Measurements from ENCODE around the gene SELENOO.

SELENOO gene

DNA sequence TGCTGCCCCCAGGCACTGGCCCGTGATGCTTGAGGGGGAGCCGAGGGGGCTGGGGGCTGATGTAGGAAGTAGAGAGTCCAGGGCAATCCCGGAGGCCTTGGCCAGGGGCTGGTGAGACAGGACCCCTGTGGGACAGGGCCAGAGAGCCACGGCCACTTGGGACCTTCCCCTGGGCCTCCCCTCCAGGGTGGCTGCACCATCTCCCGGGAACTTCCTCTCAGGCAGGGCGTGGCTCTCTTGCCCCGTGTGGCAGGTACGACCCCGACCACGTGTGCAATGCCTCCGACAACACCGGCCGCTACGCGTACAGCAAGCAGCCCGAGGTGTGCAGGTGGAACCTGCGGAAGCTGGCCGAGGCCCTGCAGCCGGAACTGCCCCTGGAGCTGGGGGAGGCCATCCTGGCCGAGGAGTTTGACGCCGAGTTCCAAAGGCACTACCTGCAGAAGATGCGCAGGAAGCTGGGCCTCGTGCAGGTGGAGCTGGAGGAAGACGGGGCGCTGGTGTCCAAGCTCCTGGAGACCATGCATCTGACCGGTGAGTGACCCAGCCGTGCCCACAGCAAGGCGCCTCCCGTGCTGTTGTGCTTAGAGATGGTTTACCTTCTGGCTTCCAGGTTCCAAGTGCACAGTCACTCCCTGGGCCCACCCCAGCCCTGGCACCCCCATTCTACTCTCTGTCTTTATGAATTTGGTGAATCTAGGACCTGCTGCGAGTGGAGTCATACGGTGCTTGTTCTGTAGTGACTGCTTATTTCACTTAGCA is 9.7 kb downstream of the SELENOO start:
- DNase-seq: peak in 1 of 10 donors; percentile 80
- intact Hi-C loops (cut with DNase I): loop anchor here (2.0 kb wide), 1 partner anchor 64 kb away; no protein-coding TSS in a partner anchor

DNA sequence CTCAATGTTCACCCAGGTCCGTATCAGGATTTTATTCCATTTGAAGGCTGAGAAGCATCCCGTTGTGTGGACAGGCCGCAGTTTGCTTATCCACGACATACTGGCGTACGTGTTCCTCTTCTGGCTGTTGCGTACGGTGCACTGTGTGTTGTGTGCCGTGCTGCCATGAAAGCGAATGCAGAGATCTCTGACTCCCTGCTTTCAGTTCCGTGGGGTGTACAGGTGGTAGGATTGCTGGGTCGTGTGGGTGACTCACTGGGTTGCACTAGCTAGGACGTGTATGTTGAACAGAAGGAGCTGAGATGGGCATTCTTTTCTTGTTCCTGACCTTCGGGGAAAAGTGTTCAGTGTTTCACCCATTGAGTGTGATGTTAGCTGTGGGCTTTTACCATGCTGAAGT is 10.3 kb downstream of the SELENOO start:
- no peak for DNase-seq
- intact Hi-C loops (cut with DNase I): loop anchor here (2.0 kb wide), 1 partner anchor 64 kb away; no protein-coding TSS in a partner anchor

DNA sequence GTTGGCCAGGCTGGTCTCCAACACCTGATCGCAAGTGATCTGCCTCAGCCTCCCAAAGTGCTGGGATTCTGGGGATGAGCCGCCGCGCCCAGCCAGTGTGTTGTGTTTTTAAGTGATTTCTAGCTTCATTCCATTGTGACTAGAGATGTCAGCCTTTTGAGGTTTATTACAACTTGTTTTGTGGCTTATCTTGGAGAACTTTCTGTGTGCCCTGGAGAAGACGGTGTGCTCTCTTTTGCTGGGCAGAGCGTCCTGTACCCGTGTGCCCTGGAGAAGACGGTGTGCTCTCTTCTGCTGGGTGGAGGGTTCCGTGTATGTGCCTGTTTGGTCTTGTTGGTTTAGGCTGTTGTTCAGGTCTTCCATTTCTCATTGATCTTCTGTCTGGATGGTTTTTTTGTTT is 12.5 kb downstream of the SELENOO start:
- intact Hi-C loops (cut with DNase I): no loop called here
- no peak for DNase-seq

DNA sequence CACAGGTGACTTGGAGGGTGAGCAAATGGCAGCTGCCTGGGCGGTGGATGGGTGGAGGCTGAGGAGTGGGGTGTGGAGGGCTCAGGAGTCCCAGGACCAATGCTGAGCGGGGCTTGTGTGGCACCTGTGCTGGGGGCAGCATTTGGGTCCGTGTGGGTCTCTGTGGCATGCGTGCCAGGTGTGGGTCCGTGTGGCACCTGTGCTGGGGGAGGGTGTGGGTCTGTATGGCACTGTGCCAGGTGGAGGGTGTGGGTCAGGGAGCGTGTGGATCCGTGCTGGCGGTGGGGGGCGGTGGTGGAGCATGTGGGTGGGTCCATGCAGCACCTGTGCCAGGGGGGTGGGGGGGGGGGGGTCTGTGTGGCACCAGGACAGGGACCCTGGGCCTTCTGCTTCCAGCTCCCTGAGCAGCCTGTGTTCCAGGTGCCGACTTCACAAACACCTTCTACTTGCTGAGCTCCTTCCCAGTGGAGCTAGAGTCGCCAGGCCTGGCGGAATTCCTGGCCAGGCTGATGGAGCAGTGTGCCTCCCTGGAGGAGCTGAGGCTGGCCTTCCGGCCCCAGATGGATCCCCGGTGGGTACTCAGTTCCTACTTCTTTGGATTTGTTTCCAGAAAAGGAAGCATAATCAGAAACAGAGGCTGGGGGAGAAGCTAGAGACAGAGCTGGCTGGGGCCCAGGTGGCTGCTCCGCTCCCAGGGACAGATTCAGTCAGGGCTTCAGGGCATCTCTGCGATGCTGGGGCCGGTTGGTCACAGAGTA is 14.7 kb downstream of the SELENOO start:
- DNase-seq: peak in 1 of 10 donors; percentile 78
- intact Hi-C loops (cut with DNase I): no loop called here

DNA sequence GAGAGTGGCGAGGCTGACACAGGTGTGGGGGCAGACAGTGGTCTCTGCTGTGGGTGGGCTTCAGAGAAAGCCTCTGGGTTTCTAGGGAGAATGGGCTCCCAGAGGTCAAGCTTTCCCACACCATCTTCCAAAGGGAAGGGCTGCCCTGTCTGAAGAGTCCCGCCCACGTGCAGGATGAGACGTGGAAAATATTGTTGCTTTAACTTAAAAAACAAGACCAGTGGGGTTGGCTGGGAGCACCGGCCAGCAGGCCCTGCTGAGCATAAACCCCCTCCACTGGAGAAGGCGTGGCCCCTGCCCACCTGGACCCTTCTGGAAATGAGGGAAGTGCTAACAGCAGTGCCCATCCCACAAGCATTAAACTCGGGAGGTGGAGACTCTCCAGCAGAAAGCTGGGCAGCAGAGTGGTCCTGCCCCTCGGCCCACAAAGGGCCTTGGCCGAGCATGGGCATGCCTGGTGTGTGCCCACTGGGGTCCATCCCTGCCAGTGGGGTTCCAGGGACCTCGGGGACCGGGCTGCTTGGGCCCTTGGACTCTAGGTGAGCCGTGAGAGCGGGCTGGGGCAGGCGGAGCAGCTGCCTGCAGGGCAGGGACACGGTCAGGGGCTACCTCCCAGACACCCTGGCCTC is 15.4 kb downstream of the SELENOO start:
- intact Hi-C loops (cut with DNase I): no loop called here
- no peak for DNase-seq

DNA sequence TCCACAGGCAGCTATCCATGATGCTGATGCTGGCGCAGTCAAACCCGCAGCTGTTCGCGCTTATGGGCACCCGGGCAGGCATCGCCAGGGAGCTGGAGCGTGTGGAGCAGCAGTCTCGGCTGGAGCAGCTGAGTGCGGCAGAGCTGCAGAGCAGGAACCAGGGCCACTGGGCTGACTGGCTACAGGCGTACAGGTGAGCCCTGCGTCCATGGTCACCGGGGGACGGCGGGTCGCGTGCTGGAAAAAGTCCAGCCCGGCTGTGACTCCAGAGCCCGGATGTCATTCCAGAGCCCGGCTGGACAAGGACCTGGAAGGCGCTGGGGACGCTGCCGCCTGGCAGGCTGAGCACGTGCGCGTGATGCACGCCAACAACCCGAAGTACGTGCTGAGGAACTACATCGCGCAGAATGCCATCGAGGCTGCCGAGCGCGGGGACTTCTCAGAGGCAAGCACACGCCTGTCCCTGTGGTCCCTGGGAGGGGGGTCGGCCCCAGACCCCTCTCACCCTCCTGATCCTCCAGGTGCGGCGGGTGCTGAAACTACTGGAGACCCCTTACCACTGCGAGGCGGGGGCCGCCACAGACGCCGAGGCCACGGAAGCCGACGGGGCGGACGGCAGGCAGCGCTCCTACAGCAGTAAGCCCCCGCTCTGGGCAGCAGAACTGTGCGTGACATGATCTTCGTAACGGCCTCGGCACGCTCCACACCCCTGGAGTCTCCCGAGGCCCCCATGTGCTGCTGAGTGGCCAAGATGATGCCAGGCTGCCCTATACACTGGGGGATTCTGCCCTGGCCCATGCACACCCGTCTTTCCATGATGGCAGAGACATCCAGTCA is 16.1 kb downstream of the SELENOO start:
- peak in 1 of 10 donors; percentile 86 for DNase-seq
- intact Hi-C loops (cut with DNase I): no loop called here

DNA sequence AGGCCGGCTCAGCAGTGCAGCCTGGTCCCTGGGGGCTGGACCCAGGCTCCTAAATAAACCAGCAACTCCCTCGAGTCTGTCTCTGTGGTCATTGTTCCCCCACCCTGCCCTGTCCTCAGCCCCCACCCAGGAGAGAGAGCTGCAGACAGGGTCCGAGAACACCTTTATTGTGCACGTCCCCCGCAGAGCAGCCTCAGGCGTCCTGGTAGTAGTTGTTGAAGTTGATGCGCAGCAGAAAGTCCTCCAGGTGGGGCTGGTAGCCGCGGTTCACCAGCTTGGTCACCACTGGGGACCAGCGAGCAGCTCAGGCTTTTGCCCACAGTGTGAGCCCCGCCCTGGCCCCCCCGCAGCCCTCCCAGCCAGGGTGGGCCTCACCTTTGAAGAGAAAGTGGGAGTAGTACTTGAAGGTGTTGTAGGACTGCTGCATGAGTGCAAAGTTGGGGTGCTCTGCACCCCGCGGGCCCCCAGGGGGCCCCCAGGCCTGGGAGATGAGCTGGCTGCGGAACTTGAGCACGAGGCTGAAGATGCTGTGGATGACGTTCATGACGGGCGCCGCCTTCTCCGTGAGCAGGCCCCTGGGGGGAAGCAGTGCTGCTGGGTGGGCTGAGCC is 16.8 kb downstream of the SELENOO start:
- peak in 1 of 10 donors; percentile 79 for DNase-seq
- intact Hi-C loops (cut with DNase I): no loop called here

DNA sequence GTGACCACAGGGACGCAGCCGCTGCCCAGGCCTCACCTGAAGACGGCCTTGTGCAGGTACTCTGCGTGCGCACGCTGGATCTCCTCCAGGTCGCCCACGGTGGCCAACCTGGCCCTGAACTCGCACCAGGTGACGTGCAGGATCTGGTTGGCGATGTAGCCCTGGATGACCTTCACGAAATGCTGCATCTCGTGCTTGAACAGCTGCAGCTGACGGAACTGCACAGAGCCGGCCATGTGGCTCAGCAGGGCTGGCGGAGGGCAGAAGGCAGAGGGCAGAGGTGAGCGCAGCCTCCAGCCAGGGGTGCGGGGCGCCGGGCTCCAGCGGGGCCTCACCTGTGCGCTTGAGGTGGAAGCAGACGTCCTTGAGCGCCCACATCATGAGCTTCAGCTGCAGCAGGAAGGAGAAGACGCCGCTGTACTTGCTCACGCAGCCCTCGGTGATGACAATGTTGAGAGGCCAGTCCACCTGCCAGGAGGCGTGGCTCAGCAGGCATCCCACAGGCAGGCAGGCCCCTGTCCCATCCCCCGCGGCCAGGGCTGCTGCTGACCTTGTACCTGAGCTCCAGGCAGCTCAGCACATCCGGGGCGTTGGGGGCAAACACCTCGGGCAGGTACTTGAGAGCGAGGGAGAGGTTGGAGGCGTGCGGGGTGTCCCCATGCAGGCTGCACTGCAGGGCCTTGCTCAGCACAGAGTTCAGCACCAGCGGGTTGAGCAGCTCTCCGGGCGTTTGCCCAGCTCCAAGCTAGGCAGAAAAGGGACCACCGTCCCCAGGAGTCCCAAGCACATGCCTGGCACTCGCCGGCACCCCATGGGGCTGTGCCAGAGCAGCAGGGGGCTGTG is 17.6 kb downstream of the SELENOO start:
- intact Hi-C loops (cut with DNase I): no loop called here
- peak in 2 of 10 donors; percentile 67 to 84 for DNase-seq

DNA sequence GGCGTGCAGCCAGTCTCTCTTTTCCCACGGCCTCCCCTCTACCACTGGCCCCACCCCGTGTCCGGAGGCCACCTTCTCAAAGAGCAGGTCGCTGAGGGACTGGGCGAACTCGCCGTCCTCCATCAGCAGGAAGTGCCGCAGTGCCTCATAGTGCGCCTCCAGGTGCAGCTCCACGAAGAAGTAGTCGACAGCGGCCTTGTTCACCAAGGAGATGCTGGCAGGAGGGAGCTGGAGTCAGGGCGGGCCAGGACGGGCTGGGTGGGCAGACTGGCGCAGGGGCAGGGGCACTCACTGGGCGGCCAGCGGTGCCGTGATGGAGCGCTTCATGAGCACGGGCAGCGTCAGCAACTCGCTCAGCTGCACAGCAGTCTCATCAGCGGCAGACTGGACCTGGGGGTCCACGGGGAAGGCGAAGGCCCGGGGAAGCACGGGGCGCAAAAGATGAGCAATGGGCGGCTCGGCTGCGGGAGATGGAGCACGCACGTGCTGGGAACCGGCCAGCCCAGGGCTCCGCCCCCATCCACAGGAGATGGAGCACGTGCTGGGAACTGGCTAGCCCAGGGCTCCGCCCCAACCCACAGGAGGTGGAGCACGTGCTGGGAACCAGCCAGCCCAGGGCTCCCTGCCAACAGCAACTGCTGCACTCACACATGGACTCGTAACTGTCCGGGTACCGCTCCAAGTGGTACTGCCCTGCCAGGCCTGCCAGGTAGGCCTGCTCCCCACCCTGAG is 18.4 kb downstream of the SELENOO start:
- intact Hi-C loops (cut with DNase I): no loop called here
- DNase-seq: peak in 6 of 10 donors; percentile 49 to 93 (median 76)

DNA sequence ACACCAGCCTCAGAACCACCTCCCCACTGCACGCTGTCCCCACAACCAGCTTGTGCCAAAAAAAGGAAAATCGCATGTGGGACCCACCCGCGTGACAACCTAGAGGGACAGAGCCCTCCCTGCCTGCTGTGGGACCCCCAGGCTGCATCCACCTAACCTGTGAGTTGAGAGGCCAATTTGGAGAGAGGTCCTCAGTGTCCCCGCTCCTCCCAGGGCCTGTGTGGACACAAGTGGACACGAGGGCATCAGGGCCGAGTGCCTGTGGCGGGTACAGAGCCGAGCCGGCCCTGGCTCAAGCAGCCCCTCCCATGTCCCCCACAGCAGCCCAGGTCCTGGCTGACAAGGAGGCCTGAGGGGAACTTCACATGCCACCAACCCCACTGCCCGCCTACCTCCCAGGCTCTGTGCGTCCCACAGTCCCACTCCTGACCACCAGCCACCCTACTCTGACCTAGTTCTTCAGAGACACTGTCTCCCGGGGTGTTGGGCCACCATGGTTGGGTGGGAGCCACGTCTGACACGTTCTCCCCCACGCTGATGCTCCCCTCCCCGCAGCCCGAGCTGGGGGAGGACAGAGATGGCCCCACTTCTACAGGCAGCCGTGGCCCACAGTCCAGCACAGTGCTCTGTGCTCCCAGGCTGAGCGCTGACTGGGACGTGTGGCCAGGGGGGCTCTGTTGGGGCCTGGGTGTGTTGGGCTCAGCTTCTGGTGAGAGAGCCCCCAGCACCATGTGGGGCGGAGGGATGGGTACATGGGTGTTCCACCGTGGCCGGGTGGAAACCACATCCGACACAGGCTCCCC is 19.2 kb downstream of the SELENOO start:
- intact Hi-C loops (cut with DNase I): no loop called here

DNA sequence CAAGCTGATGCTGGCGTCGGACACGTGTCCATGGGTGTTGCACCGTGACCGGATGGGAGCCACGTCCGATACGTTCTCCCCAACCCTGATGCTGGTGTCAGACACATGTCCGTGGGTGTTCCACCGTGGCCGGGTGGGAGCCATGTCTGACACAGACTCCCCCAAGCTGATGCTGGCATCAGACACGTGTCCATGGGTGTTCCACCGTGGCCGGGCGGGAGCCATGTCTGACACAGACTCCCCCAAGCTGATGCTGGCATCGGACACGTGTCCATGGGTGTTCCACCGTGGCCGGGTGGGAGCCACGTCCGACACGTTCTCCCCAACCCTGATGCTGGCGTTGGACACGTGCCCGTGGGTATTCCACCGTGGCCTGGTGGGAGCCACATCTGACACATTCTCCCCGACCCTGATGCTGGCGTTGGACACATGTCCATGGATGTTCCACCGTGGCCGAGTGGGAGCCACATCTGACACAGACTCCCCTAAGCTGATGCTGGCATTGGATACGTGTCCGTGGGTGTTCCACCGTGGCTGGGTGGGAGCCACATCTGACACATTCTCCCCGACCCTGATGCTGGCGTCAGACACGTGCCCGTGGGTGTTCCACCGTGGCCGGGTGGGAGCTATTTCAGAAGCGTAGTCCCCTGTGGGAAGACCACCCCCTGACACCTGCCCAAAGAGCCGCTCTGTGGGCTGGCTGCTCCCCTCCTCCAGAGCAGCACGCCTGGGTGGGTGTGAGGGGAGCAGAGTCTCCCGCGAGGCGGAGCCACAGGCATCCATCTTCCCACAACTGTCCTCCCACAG is 20.0 kb downstream of the SELENOO start:
- intact Hi-C loops (cut with DNase I): no loop called here
- peak in 2 of 10 donors; percentile 71 to 79 for DNase-seq

More for the DNA sequence above, 19.2 kb downstream of the SELENOO start:
- DNase-seq: peak in 2 of 10 donors; percentile 66 to 67

DNA sequence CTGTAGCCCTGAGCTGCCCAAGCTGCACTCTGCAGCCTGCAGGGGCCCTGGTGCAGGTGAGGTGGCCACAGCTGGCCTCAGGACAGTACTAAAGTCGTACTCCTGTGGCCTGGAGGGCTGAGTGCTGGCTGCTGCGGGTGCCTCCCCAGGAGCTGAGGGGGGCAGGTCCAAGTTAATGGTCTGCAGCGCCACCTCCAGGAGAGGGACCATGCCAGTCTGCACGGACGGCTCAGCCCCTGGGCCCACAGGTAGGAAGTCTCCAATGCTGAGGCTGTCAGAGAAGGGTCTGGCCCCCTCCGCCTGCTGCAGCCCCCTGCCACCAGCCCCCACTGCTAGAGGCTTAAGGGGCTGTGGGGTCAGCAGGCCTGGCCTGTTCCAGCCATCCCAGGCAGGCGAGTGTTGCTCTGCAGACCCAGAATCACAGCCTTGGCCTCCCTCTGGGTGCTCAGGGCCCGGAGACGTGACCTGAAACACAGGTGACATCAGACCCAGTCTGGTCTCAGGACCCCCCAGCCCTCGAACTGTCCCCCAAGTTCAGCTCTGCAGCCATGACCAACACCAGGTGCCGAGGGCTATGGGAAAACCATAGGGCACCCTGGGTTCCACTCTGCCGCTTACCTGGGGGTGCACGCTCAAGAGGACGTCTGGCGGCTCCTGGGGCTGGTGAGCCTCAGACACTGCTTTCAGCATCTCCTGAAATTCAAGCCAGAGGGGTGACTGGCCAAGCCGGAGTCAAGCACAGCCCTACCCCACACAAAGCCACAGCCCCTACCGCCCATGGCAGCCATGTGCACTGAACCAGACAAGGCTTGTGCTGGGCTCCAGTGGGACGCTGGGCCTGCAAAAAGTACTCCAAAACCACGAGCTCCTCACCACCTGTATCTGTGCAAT is 20.8 kb downstream of the SELENOO start:
- intact Hi-C loops (cut with DNase I): no loop called here

DNA sequence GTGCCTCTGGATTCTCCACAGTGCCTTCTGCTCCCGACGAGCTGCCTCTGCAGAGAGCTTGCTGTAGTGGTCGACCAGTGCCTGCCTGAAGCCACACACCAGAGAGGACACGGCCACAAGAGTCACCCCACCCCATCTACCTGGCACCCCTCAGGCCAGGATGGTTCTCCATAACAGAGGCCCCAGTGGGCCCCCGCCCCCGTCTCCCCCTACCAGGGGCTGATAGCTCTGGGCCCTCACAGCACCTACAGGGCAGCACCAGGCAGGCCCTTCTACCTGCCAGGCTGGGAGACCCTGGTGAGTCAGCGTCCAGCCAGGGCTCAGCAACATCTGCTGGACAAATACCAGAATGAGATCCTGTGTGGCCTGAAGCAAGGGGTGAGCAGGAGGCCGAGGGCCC is 21.7 kb downstream of the SELENOO start:
- intact Hi-C loops (cut with DNase I): no loop called here
- DNase-seq: peak in 1 of 10 donors; percentile 77

More for the DNA sequence above, 20.8 kb downstream of the SELENOO start:
- DNase-seq: peak in 1 of 10 donors; percentile 75

DNA sequence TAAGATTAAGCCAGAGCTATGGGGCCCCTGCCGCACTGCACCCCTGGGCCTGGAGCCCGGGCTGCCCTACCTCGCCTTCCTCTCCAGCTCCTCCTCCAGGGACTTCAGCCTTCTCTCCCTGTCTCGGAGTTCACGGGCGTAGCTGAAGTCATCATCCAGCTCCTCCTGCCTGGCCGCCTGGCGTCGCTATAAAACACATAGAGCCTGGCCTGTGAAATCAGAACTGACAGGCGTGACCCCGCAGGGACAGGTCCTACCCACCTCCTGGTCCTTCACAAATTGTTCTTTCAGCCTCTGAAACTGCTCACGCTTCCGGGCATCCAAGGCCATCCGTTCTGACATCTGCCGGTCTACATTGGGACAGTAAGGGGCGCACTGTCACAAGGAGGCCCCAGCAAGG is 23.3 kb downstream of the SELENOO start:
- no peak for DNase-seq
- intact Hi-C loops (cut with DNase I): no loop called here

DNA sequence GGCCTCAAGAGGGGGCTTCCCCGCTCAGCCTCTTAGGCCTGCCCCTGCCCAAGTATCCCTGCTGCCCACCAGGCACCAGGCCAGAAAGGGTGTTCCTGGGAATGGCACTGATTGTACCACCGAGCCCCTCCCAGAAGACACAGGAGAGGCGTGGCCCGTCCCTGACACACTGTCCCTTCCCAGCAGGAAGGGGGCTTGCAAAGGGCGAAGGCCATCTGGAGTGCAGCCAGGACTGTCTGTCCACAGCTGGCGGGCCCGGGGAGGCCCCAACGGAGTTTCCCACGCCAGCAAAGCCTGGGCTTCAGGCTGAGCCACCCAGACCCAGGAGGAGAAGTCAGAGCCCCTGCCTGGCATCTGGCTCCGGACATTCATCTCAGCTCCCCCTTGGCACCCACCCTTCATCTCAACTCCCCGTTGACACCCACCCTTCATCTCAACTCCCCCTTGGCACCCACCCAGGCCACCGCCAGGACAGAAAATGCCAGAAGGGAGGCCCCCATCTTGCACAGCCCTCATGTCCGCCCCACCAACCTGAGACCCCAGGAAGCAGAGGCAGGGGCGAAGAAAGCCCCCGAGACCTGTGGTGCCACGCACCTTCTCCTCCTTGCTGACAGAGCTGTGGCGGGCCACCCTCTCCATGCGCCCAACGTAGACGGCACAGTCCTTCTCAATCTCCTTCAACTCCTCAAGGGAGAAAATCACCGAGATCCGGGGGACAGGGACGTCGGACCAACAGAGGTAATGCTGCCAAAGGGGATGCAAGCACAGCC is 24.6 kb downstream of the SELENOO start:
- DNase-seq: peak in 1 of 10 donors; percentile 75
- intact Hi-C loops (cut with DNase I): no loop called here
